ENCODE measurements around the gene UBL4B.

UBL4B gene

DNA sequence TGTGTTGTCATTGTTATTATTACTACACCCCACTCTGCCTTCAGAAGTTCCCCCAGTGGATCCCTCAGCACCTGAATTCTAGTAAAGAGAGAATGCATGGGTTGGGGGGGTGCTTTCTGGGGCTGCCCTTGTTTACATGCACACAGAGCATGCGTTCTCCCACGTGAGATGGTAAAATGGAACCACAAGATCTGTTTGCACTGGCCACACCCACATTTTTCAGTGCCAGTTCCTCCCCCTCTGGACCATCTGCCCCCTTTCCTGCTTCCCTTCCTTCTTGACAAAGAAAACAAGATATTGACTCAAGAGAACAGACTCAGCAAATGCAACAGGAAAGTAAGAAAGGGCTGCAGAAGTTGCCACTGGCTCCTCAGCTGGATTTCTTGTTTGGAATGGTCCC, 46.9 kb downstream of the UBL4B start:
- DNase-seq = no peak

DNA sequence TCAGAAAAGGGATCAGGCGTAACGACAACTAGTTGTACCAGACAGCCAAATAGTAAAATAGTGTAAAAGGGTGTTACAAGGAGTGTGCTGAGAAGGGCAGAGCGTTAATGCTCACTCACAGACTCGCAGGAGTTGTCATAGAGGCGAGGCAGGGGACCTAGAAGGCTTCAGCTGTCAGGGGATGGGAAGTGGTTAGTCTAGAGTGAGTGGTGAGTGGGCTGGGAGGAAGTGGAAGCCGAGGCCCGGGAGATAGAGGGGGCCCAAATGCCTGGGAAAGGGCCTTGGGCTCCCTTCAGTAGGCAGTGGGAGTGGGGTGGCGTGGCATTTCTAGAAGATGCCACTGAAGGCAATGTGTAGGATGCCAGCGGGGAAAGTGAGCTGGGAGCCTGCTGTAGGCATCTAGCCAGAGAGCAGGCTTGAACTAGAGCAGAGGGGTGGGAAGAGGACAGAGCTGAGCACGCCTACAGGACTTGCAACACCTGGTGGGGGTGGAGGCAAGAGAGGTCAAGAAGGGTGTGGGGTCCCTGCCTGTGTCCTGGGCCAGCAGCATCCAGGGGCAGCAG, 48.4 kb downstream of the UBL4B start:
- DNase-seq = no peak

DNA sequence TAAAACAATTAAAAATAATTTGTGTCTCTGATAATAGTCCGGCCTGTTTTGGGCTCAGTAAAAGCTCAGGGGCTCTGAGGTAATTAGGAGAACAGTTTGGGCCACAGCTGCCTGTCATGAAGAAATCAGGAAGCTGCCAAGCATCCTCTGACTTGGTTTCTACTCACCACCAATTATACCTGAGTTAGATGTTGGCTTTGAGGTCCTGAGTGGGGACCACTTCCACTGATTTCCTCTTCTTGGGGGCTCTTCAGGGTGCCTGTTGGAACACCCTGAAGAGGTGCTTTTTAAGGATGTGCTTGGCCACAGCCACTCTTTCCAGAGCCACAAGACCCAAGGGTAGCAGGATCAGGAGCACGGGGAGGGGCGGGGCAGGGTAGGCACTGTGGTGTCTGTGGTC, 48.9 kb downstream of the UBL4B start:
- no peak for DNase-seq

DNA sequence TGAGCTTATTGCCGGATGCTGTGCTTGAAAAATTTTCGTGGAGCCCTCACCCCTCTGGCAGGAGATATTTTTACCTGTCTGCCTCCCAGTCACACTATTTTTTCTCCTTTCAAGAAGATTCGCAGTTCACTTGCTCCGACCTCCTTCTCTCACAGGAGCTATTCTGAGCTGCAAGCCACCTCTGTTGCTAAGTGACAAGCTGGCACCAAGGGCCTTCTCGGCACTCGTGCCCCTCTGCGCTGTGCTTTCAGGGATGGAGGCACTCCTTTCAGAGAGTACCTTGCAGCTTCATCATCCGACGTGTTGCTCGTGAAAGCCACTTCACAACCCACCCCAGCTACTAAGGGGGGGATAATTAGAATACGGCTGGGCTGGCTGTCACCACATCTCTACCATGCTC, 49.6 kb downstream of the UBL4B start:
- DNase-seq = no peak
